Astrocyte (in vitro differentiated cells and primary cell): Measurements from ENCODE around the gene PGA4. TPM values are rescaled to one million over a fixed set of nuclear protein-coding genes. Genes with fewer than 3 reads are reported as not detected.

Experiments
- DNase-seq: peaks from one replicate; pipeline ENCODE4 v3.0.0-alpha.2; 2010; ENCODE audit warnings: low read depth
- FAIRE-seq: peaks from 2 replicates; lab custom pipeline; 2011; peaks lifted over from hg19 to GRCh38; lab: Jason Lieb, UNC
- H2AFZ ChIP-seq: 2 replicates; pipeline ENCODE4 v1.6.0; 2012; ENCODE audit warnings: low read depth, low read length, inconsistent platforms
- H3K27ac ChIP-seq: 2 replicates; pipeline ENCODE4 v1.5.1; 2011; ENCODE audit warnings: low read depth, low read length, inconsistent platforms
- H3K27me3 ChIP-seq: 2 replicates; pipeline ENCODE4 v1.6.0; 2011; ENCODE audit warnings: low read length, inconsistent platforms; ENCODE audit not compliant: insufficient read depth
- H3K36me3 ChIP-seq: 2 replicates; pipeline ENCODE4 v1.5.1; 2011; ENCODE audit warnings: low read length, inconsistent platforms; ENCODE audit not compliant: insufficient read depth
- H3K4me1 ChIP-seq: 2 replicates; pipeline ENCODE4 v1.5.1; 2011; ENCODE audit warnings: low read length, inconsistent platforms; ENCODE audit not compliant: insufficient read depth
- H3K4me2 ChIP-seq: 2 replicates; pipeline ENCODE4 v1.6.0; 2012; ENCODE audit warnings: low read length, inconsistent platforms
- H3K4me3 ChIP-seq: 2 replicates; pipeline ENCODE4 v1.5.1; 2011; ENCODE audit warnings: low read depth, mild to moderate bottlenecking, low read length, inconsistent platforms; ENCODE audit not compliant: insufficient read depth
- H3K79me2 ChIP-seq: 2 replicates; pipeline ENCODE4 v1.6.0; 2012; ENCODE audit warnings: mild to moderate bottlenecking, low read length, inconsistent platforms; ENCODE audit not compliant: insufficient read depth
- H3K9ac ChIP-seq: 2 replicates; pipeline ENCODE4 v1.6.0; 2012; ENCODE audit warnings: mild to moderate bottlenecking, low read length, inconsistent platforms
- H3K9me3 ChIP-seq: 2 replicates; pipeline ENCODE4 v1.5.1; 2012; ENCODE audit warnings: low read depth, mild to moderate bottlenecking, low read length, inconsistent platforms; ENCODE audit not compliant: insufficient read depth
- H4K20me1 ChIP-seq: 2 replicates; pipeline ENCODE4 v1.6.0; 2012; ENCODE audit warnings: low read length, inconsistent platforms; ENCODE audit not compliant: insufficient read depth
- H3K27ac Mint-ChIP-seq: one replicate; pipeline ENCODE4 v1.8.0; 2021; ENCODE audit warnings: mild to moderate bottlenecking, mixed read lengths; ENCODE audit not compliant: unreplicated experiment
- H3K27me3 Mint-ChIP-seq: one replicate; pipeline ENCODE4 v1.8.0; 2021; ENCODE audit warnings: low read depth, mixed read lengths; ENCODE audit not compliant: unreplicated experiment
- H3K36me3 Mint-ChIP-seq: one replicate; pipeline ENCODE4 v1.8.0; 2021; ENCODE audit warnings: low read depth, mixed read lengths; ENCODE audit not compliant: unreplicated experiment
- H3K4me1 Mint-ChIP-seq: one replicate; pipeline ENCODE4 v1.8.0; 2021; ENCODE audit warnings: low read depth, mixed read lengths; ENCODE audit not compliant: unreplicated experiment
- H3K4me3 Mint-ChIP-seq: one replicate; pipeline ENCODE4 v1.8.0; 2021; ENCODE audit warnings: mild to moderate bottlenecking, moderate library complexity, mixed read lengths; ENCODE audit not compliant: unreplicated experiment
- H3K9me3 Mint-ChIP-seq: one replicate; pipeline ENCODE4 v1.8.0; 2021; ENCODE audit warnings: mild to moderate bottlenecking, mixed read lengths; ENCODE audit not compliant: unreplicated experiment
- EZH2 ChIP-seq: IDR thresholded peaks from 2 replicates; pipeline ENCODE4 v1.6.1; 2012; ENCODE audit warnings: mild to moderate bottlenecking, low read length, inconsistent platforms; ENCODE audit not compliant: insufficient read depth
- total RNA-seq: library from RNA; stranded (reverse); gene quantifications from 2 replicates; pipeline ENCODE4 v1.2.1, GENCODE V29; 2021
- TF ChIP-seq, protein P1 (sequence below): IDR thresholded peaks from 2 replicates; pipeline ENCODE4 v1.5.1; 2011; ENCODE audit warnings: low read depth, mild to moderate bottlenecking, inconsistent platforms, low read length, moderate library complexity; ENCODE audit not compliant: insufficient read depth

PGA4 gene
- total RNA-seq, 1 donor from 2014 or later = 0.86 TPM

DNA sequence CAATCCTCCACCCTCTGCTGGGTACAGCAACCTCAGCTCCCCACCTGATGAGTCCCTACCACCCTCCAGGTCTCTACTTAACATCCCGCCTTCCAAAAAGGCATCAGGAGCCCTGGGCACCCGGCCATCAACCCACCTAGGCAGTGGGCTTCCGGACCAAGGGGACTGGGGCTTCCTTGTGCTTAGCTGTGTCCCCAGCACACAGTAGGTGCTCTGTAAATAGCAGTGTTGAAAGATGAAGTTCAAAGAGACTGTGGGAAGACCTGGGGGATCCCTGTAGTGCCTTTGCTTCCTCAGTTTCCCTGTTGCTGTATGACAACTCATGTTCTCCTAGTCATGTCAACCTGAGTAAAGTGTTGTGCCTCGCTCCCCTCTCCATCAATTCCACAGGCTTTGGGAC, 51.9 kb downstream of the PGA4 start:
- peaks cover 4% of the 10 kb centered on the region for H3K4me1 Mint-ChIP-seq
- H3K4me1 ChIP-seq = no peaks in the 10 kb centered on the region
- H3K27me3 ChIP-seq = peaks cover 14% of the 10 kb centered on the region
- no peaks in the 10 kb centered on the region for H3K27me3 Mint-ChIP-seq
- H3K36me3 ChIP-seq = peaks cover 2% of the 10 kb centered on the region
- FAIRE-seq (no peak), DNase-seq (no peak)
- H3K4me3 ChIP-seq = no peak overlapping the region
- no peaks in the 10 kb centered on the region for H3K9me3 Mint-ChIP-seq
- no peak overlapping the region for H2AFZ ChIP-seq
- H3K36me3 Mint-ChIP-seq = peaks cover 21% of the 10 kb centered on the region
- H3K9me3 ChIP-seq = no peaks in the 10 kb centered on the region
- H3K4me2 ChIP-seq = no peak overlapping the region
- peaks cover 21% of the 10 kb centered on the region for H4K20me1 ChIP-seq
- H3K27ac ChIP-seq = no peak overlapping the region
- H3K27ac Mint-ChIP-seq = peak overlapping the region; percentile 63
- TF ChIP-seq EZH2 = no peak
- TF ChIP-seq, protein P1, sequence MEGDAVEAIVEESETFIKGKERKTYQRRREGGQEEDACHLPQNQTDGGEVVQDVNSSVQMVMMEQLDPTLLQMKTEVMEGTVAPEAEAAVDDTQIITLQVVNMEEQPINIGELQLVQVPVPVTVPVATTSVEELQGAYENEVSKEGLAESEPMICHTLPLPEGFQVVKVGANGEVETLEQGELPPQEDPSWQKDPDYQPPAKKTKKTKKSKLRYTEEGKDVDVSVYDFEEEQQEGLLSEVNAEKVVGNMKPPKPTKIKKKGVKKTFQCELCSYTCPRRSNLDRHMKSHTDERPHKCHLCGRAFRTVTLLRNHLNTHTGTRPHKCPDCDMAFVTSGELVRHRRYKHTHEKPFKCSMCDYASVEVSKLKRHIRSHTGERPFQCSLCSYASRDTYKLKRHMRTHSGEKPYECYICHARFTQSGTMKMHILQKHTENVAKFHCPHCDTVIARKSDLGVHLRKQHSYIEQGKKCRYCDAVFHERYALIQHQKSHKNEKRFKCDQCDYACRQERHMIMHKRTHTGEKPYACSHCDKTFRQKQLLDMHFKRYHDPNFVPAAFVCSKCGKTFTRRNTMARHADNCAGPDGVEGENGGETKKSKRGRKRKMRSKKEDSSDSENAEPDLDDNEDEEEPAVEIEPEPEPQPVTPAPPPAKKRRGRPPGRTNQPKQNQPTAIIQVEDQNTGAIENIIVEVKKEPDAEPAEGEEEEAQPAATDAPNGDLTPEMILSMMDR = no peak
- H3K79me2 ChIP-seq = no peaks in the 10 kb centered on the region
- H3K9ac ChIP-seq = no peak overlapping the region
- H3K4me3 Mint-ChIP-seq = no peak overlapping the region

- H3K27ac ChIP-seq = no peak overlapping the region
- H3K9ac ChIP-seq = no peak overlapping the region
- H3K4me3 ChIP-seq = no peak overlapping the region
- Mint-ChIP-seq H3K4me3 (no peak overlapping the region), H3K27me3 (no peaks in the 10 kb centered on the region), H3K27ac (no peak overlapping the region), H3K4me1 (peaks cover 4% of the 10 kb centered on the region), H3K36me3 (peaks cover 22% of the 10 kb centered on the region), H3K9me3 (no peaks in the 10 kb centered on the region)
- H4K20me1 ChIP-seq = peaks cover 21% of the 10 kb centered on the region
- H3K9me3 ChIP-seq = no peaks in the 10 kb centered on the region
- FAIRE-seq (no peak), DNase-seq (no peak)
- peaks cover 2% of the 10 kb centered on the region for H3K36me3 ChIP-seq
- no peak overlapping the region for H3K4me2 ChIP-seq
- no peaks in the 10 kb centered on the region for H3K4me1 ChIP-seq
- TF ChIP-seq, protein P1 = no peak
- TF ChIP-seq EZH2 = no peak
- H2AFZ ChIP-seq = no peak overlapping the region
- H3K27me3 ChIP-seq = peaks cover 14% of the 10 kb centered on the region
- no peaks in the 10 kb centered on the region for H3K79me2 ChIP-seq
These were observed 53.0 kb downstream of the PGA4 start for GRCh38 chr11:61275191-61275590.

DNA sequence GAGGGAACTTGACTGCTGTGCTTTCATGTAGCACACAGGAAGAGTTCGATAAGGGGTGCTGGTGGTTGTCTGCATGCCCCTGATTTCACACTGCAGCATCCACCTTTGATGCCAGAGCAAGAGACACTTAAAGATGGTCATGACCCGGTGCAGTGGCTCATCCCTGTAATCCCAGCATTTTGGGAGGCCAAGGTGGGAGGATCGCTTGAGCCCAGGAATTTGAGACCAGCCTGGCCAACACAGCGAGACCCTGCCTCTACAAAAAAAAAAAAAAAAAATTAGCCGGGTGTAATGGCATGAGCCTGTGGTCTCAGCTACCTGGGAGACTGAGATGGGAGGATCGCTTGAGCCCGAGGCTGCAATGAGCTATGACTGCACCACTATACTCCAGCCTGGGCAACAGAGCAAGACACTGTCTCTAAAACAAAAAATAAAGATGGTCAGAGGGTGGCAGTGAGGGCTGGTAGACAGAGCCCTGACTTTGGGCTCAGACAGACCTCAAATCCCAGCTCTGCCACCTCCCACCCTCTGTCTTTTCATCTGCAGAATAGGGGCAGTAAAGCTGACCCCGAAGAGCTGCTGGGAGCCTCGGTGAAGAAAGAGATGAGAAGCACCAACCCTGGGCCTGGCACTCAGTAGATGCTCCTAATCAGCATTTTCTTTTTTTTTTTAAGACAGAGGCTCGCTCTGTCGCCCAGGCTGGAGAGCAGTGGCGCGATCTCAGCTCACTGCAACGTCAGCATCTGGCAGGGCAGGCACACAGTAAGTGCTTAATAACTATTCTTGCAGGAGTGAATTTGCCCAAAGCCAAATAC, 55.2 kb downstream of the PGA4 start:
- DNase-seq (no peak), FAIRE-seq (no peak)
- Histone ChIP-seq H2AFZ (no peak overlapping the region), H3K79me2 (no peaks in the 10 kb centered on the region), H3K9ac (no peak overlapping the region), H3K4me3 (no peak overlapping the region), H3K27me3 (peaks cover 21% of the 10 kb centered on the region), H3K4me2 (no peak overlapping the region), H3K9me3 (no peaks in the 10 kb centered on the region), H3K4me1 (no peaks in the 10 kb centered on the region), H4K20me1 (peaks cover 25% of the 10 kb centered on the region), H3K36me3 (peaks cover 2% of the 10 kb centered on the region), H3K27ac (no peak overlapping the region)
- Mint-ChIP-seq H3K36me3 (peaks cover 33% of the 10 kb centered on the region), H3K27ac (no peak overlapping the region), H3K27me3 (peaks cover 4% of the 10 kb centered on the region), H3K9me3 (peaks cover 4% of the 10 kb centered on the region), H3K4me3 (no peak overlapping the region), H3K4me1 (peaks cover 4% of the 10 kb centered on the region)
- no peak for TF ChIP-seq EZH2
- TF ChIP-seq, protein P1 = no peak
